ENCODE data around the gene NMUR2. TPM values are rescaled to one million over a fixed set of nuclear protein-coding genes. Genes with fewer than 3 reads are reported as not detected.

NMUR2 gene
- total RNA-seq, 1 experiment from 2014 or later: not detected

GRCh38 chr5:152369298-152369697, 35.8 kb downstream of the NMUR2 start:
- no peaks in the 10 kb centered on the region for H3K4me1 ChIP-seq (ENCODE audit: control insufficient read depth, insufficient read depth, low read length)
- intact Hi-C loops (cut with micrococcal nuclease; ENCODE audit: unreplicated experiment): no loop called here
- H3K36me3 ChIP-seq (ENCODE audit: control insufficient read depth, insufficient read depth, low read length): no peaks in the 10 kb centered on the region
- H3K27me3 ChIP-seq (ENCODE audit: control insufficient read depth, insufficient read depth, low read length): no peaks in the 10 kb centered on the region
- ATAC-seq (no peak), DNase-seq (ENCODE audit: low read depth, low spot score) (no peak)
- in situ Hi-C loops (cut with HindIII; ENCODE audit: low pct_unique_long_range_greater_than_20kb, low sequenced_read_pairs): no loop called here
- no peak overlapping the region for H3K4me3 ChIP-seq (ENCODE audit: low read depth in 2 of 2, low read length in 2 of 2)
- CTCF ChIA-PET: no interaction called here
- TF ChIP-seq POLR2AphosphoS5 (IDR thresholded peaks at IDR 0.05; ENCODE audit: low read depth, low read length): no peak
- TF ChIP-seq REST (IDR thresholded peaks at IDR 0.05; ENCODE audit: insufficient read depth in 1 of 2, low read depth in 2 of 2, low read length in 1 of 2): no peak
- no peak for TF ChIP-seq CTCF (IDR thresholded peaks at IDR 0.05)
- no peak for TF ChIP-seq SIN3A (IDR thresholded peaks at IDR 0.05; ENCODE audit: borderline replicate concordance, insufficient read depth, low read depth, low read length)
- no peaks in the 10 kb centered on the region for H3K9me3 ChIP-seq (ENCODE audit: control insufficient read depth, insufficient read depth, low read depth, low read length)
- BruUV-seq (replicated peaks): no TSS peak
- POLR2A ChIA-PET: no interaction called here
- no peak overlapping the region for H3K27ac ChIP-seq (ENCODE audit: low read length)

DNA sequence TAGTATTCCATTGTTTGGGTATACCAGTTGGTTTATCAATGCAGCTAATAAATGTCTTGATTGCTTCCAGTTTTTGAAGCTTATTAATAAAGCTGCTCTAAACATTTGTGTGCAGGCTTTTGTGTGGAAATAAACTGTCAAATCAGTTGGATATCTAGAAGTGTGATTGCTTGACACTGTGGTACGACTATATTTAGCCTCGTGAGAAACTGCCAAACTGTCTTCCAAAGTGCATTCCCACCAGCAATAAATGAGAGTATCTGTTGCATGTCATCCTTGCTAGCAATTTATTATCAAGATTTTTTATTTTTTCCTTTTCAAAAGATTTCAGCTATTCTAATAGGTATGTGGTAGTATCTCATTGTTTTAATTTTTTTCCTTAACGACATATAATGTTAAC, 37.5 kb downstream of the NMUR2 start:
- intact Hi-C loops (cut with micrococcal nuclease; ENCODE audit: unreplicated experiment): no loop called here
- BruUV-seq (replicated peaks): no TSS peak
- Histone ChIP-seq H3K27ac (ENCODE audit: low read length) (no peak overlapping the region), H3K9me3 (ENCODE audit: control insufficient read depth, insufficient read depth, low read depth, low read length) (no peaks in the 10 kb centered on the region), H3K4me1 (ENCODE audit: control insufficient read depth, insufficient read depth, low read length) (no peaks in the 10 kb centered on the region), H3K36me3 (ENCODE audit: control insufficient read depth, insufficient read depth, low read length) (no peaks in the 10 kb centered on the region), H3K27me3 (ENCODE audit: control insufficient read depth, insufficient read depth, low read length) (no peaks in the 10 kb centered on the region), H3K4me3 (ENCODE audit: low read depth in 2 of 2, low read length in 2 of 2) (no peak overlapping the region)
- no peak for TF ChIP-seq CTCF (IDR thresholded peaks at IDR 0.05)
- no peak for TF ChIP-seq REST (IDR thresholded peaks at IDR 0.05; ENCODE audit: insufficient read depth in 1 of 2, low read depth in 2 of 2, low read length in 1 of 2)
- TF ChIP-seq SIN3A (IDR thresholded peaks at IDR 0.05; ENCODE audit: borderline replicate concordance, insufficient read depth, low read depth, low read length): no peak
- no peak for TF ChIP-seq TCF7L2 (IDR thresholded peaks at IDR 0.05; ENCODE audit: low read depth, low read length)
- TF ChIP-seq POLR2AphosphoS5 (IDR thresholded peaks at IDR 0.05; ENCODE audit: low read depth, low read length): no peak
- in situ Hi-C loops (cut with HindIII; ENCODE audit: low pct_unique_long_range_greater_than_20kb, low sequenced_read_pairs): no loop called here
- no peak for DNase-seq (ENCODE audit: low read depth, low spot score)
- POLR2A ChIA-PET: no interaction called here
- ATAC-seq: no peak
- CTCF ChIA-PET: no interaction called here

All from Panc1 (cell line).